Lung (tissue), 12 donors: Measurements from ENCODE around the gene FAM107A. TPM values are rescaled to one million over a fixed set of nuclear protein-coding genes. Genes with fewer than 3 reads are reported as not detected.

Source experiments
- ATAC-seq: fragments of 200-7000 bp; cut with Tn5 transposase; one replicate; pipeline ENCODE4 v1.9.1; 2020; ENCODE audit warnings: moderate number of reproducible peaks; ENCODE audit not compliant: insufficient read depth, low FRiP score
- DNase-seq, 3 donors: peaks; one replicate each; pipeline ENCODE4 v3.0.0-alpha.2; 2013 to 2017
- H3K27ac ChIP-seq, 2 donors: one replicate each; pipeline ENCODE4 v1.5.1; 2013; ENCODE audit warnings: mild to moderate bottlenecking in 2 of 2, moderate library complexity in 2 of 2, control low read depth in 1 of 2, inconsistent platforms in 1 of 2, low read depth in 1 of 2, low read length in 1 of 2
- H3K27me3 ChIP-seq, 3 donors: one replicate each; pipeline ENCODE4 v1.5.1; 2013; ENCODE audit warnings: low read length in 2 of 3; ENCODE audit not compliant: control insufficient read depth in 3 of 3, insufficient read depth in 3 of 3
- H3K36me3 ChIP-seq, 4 donors: one replicate each; pipeline ENCODE4 v1.5.1; 2013; ENCODE audit warnings: low read length in 4 of 4, mild to moderate bottlenecking in 1 of 4, moderate library complexity in 1 of 4; ENCODE audit not compliant: control insufficient read depth in 4 of 4, insufficient read depth in 4 of 4
- H3K4me1 ChIP-seq, 5 donors: one replicate each; pipeline ENCODE4 v1.5.1; 2013; ENCODE audit warnings: low read length in 5 of 5, mild to moderate bottlenecking in 2 of 5, moderate library complexity in 1 of 5; ENCODE audit not compliant: control insufficient read depth in 5 of 5, insufficient read depth in 5 of 5
- H3K4me3 ChIP-seq: one replicate; pipeline ENCODE4 v1.5.1; 2013; ENCODE audit warnings: mild to moderate bottlenecking, control low read depth, moderate library complexity
- H3K9ac ChIP-seq, 2 donors: one replicate each; pipeline ENCODE4 v1.5.1; 2013; ENCODE audit warnings: low read length in 2 of 2, control low read depth in 1 of 2; ENCODE audit not compliant: insufficient read depth in 1 of 2
- H3K9me3 ChIP-seq, 4 donors: one replicate each; pipeline ENCODE4 v1.5.1; 2013; ENCODE audit warnings: low read length in 3 of 4, mild to moderate bottlenecking in 1 of 4, moderate library complexity in 1 of 4; ENCODE audit not compliant: control insufficient read depth in 4 of 4, insufficient read depth in 3 of 4
- CTCF ChIP-seq: IDR thresholded peaks from 2 replicates; pipeline ENCODE4 v1.5.1; 2012; ENCODE audit warnings: mild to moderate bottlenecking; ENCODE audit errors: control extremely low read depth, extremely low read depth
- WGBS, 2 donors: extraction: QIAGEN DNeasy Blood & Tissue Kit; methylation state at CpG; one replicate each; pipeline ENCODE4 v1.1.7; 2013; 5-methylcytosine and 5-hydroxymethylcytosine counted together
- polyA plus RNA-seq, 2 donors: library from polyadenylated mRNA; stranded (reverse); fragments of 200-250 nt; gene quantifications; one replicate each; pipeline ENCODE4 v1.2.1, GENCODE V29; 2013
- total RNA-seq, 2 donors: library from RNA; depleted of rRNA in 1 of 2; stranded (reverse); fragments of >200 nt in 1 of 2; gene quantifications; one replicate each; pipeline ENCODE4 v1.2.1, GENCODE V29; 2014 to 2021
- donor health status: control.
- donor health status: control.
- donor health status: Bipolar disorder and iron deficiency.
- donor health status: healthy.
- donor health status: DM: yes; HTN: yes; CAD: no.

The FAM107A gene
- total and polyA plus RNA-seq, 4 donors: 4.2 to 83.6 (median 34.7) TPM

- TF ChIP-seq CTCF: no peak
- no peaks in the 10 kb centered on the region for H3K27me3 ChIP-seq
- no peaks in the 10 kb centered on the region for H3K9me3 ChIP-seq
- 75% methylated on average over 8 of the region's 8 CpGs for WGBS, 2 donors
- H3K4me1 ChIP-seq: peaks cover 0 to 10% (median 0%) of the 10 kb centered on the region in 5 donors
- H3K36me3 ChIP-seq: peaks cover 0 to 25% (median 20%) of the 10 kb centered on the region in 4 donors
- H3K9ac ChIP-seq: no peak overlapping the region
- no peak overlapping the region for H3K27ac ChIP-seq
- H3K4me3 ChIP-seq: no peak overlapping the region
- ATAC-seq (no peak), DNase-seq (no peak)
These were observed 56.5 kb downstream of the FAM107A start for GRCh38 chr3:58520403-58521335.

GRCh38 chr3:58519668-58520402 is 57.4 kb downstream of the FAM107A start:
- Histone ChIP-seq H3K4me3 (no peak overlapping the region), H3K9ac (no peak overlapping the region)

GRCh38 chr3:58518291-58518789 is 58.9 kb downstream of the FAM107A start:
- Histone ChIP-seq H3K27ac (no peak overlapping the region), H3K9ac (no peak overlapping the region), H3K9me3 (no peaks in the 10 kb centered on the region), H3K27me3 (no peaks in the 10 kb centered on the region), H3K4me1 (peaks cover 0 to 10% (median 0%) of the 10 kb centered on the region in 5 donors), H3K36me3 (peaks cover 0 to 28% (median 20%) of the 10 kb centered on the region in 4 donors), H3K4me3 (no peak overlapping the region)
- 76 to 80% methylated on average over 3 of the region's 3 CpGs for WGBS, 2 donors
- peak; percentile 48 to 63 (median 49) for DNase-seq
- no peak for ATAC-seq
- TF ChIP-seq CTCF: no peak

More at GRCh38 chr3:58519668-58520402, 57.4 kb downstream of the FAM107A start:
- TF ChIP-seq CTCF: no peak
- WGBS, 2 donors: 96% methylated on average over 6 of the region's 6 CpGs
- Histone ChIP-seq H3K36me3 (peaks cover 0 to 25% (median 17%) of the 10 kb centered on the region in 4 donors), H3K9me3 (no peaks in the 10 kb centered on the region), H3K27ac (no peak overlapping the region), H3K27me3 (no peaks in the 10 kb centered on the region), H3K4me1 (peaks cover 0 to 10% (median 0%) of the 10 kb centered on the region in 5 donors)
- no peak for ATAC-seq
- DNase-seq: no peak
